Mucosa of gallbladder (tissue), 1 donor: Measurements from ENCODE around the gene MAP4K4. TPM values are rescaled to one million over a fixed set of nuclear protein-coding genes. Genes with fewer than 3 reads are reported as not detected.

Experiments
- DNase-seq: peaks from one replicate; pipeline ENCODE4 v3.0.0-alpha.2; 2020; ENCODE audit warnings: low spot score
- total RNA-seq: library from RNA; stranded (reverse); gene quantifications from one replicate; pipeline ENCODE4 v1.2.1, GENCODE V29; 2021
- donor health status: DM: no; HTN: no; CAD: no.

Gene MAP4K4
- total RNA-seq, 1 donor from 2014 or later: 50.9 TPM

DNA sequence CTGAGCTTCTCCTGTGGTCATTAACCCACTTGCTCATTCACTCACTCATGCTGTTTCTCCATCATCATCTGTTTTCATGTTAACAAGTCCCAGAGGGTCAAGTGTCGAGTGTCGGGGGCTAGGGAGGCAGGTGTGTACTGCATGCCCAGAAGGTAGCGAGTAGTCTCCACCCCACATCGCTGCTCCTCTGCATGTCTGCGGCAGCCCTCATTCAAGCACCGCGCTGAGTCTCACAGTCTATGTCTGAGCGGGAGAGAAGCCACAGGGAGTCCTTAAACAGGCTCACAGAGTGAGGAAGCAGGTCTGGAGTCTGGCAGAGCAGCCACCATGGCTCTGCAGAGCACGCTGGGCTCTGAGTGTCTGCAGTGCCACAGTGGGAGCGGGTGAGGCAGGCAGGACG, 172.9 kb downstream of the MAP4K4 start:
- no peak for DNase-seq

DNA sequence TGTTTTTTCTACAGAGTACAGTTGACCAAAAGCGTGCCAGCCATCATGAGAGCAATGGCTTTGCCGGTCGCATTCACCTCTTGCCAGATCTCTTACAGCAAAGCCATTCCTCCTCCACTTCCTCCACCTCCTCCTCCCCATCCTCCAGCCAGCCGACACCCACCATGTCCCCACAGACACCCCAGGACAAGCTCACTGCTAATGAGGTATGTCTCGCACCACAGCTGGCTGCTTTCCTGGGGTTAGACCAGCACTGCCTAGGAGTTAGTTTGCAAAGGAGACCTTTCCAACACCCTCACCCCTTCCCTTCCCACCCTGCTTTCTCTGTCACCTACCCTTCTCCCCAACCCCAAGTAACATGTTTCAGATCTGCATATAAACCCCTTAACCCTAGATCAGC, 174.0 kb downstream of the MAP4K4 start:
- DNase-seq: no peak

DNA sequence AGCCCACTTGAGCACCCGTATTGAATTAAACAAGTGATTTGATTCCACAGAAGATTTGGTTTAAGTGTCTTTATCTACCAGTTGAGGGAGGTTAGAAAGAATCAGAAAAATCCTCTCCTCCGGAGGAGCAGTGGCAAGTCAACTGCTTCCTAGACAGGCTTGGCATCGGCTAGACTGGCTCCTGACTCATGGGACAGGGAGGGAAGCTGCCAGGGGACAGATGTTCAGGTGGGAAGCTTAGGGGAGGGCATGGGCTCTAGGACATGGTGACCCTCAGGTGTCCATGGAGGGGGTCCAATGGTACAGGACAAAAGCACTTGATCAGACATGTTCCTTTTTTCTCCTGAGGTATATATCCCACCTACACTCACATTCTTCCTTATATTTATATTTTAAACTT, 175.0 kb downstream of the MAP4K4 start:
- no peak for DNase-seq

DNA sequence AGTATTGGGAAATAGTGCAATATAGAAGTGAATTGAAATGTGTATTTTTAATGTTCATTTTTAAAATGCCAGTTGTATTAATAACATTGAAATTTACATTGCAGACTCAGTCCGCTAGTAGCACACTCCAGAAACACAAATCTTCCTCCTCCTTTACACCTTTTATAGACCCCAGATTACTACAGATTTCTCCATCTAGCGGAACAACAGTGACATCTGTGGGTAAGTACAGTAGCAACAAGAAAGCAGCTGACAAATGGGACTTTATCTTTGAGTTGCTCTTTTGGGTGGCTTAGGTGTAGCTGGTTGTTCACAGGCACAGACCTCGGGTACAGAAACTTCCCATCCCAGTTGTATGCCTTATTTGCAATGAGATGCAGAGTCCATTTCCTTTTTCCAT, 176.0 kb downstream of the MAP4K4 start:
- DNase-seq: no peak

DNA sequence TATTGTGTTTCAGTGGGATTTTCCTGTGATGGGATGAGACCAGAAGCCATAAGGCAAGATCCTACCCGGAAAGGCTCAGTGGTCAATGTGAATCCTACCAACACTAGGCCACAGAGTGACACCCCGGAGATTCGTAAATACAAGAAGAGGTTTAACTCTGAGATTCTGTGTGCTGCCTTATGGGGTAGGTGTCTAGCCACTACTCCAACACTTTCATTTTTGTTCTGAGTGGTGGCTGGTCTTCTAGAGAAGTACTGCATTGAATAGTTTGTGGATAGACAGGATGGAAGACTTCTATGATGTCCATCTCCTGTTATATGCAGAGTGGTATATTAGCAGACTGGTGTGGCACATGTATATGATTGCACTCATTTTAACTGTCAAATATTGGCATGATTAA, 176.6 kb downstream of the MAP4K4 start:
- no peak for DNase-seq

DNA sequence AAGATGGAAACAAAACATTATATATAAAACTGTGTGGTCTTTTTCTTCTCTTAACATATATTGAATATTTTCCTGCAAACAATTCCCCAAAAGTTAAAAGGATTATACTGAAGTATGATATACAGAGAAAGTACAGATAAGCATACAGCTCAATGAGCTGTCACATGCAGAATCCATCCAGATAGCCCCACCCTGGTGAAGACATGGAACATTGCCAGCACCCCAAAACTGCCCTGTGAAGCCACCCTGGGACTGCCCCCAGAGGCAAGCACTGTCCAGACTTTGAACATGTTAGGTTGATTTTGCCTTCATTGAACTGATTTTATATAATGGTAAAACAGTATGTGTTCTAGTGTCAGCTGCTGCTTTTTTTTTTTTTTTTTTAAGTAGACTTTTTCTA, 182.0 kb downstream of the MAP4K4 start:
- DNase-seq: no peak

DNA sequence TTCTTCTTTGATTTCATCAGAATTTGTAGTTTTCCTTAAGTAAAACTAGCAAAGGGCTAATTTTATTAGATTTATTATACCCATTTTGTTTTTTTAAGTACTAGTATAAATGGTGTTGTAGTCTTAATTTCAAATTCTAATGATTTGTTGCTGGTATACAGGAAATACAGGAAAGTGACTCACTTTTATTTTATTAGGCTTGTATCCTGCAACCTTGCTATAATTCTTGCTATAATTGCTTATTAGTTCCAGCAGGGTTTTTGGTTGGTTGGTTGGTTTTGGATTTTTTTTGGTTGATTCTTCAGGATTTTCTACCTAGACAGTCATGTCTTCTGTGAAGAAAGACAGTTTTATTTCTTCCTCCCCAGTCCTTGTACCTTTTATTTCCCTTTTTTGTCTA, 183.6 kb downstream of the MAP4K4 start:
- no peak for DNase-seq

DNA sequence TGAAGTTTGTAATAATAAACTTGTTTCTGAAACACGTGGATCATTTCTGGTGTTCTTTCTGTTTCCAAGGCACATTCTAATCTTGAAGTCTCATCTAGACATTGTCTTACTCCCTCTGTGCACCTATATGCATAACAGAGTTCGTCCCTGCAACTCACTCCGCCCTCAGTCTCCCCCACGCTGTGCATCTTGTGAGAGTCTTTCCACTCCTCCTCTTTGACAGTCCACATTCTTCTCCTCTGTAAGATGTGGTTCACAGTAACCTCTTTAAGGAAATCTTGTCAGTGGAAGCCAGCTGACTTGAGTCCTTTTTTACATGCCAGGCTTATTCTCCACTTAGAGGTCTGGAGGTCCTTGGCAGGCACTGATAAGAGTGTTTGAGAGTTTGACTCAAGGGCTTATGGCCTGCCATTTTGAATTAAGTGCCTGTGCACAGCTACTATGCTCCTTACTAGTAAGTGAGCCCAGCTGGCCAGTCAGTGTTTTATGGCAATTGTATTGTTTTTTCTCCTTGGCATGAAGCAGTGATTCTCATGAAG, 185.3 kb downstream of the MAP4K4 start:
- DNase-seq: no peak

DNA sequence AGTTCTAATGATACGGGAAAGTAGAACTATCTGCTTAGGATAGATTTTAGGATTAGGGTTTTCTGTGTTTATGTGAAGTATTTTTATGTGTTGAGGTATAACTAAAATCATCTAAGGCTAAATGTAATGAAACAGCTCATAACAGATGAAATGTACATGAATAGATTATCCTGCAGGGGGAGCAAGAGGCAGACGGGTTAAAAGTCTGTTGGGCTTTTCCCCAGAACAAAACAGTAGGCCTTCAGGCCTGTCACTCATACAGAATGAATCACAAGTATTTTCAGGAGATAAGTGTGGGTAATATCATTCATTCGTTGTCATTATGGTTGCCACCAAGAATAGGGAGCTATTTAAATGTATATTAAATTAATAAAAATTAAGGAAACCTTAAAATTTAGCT, 186.4 kb downstream of the MAP4K4 start:
- DNase-seq: peak; percentile 19

DNA sequence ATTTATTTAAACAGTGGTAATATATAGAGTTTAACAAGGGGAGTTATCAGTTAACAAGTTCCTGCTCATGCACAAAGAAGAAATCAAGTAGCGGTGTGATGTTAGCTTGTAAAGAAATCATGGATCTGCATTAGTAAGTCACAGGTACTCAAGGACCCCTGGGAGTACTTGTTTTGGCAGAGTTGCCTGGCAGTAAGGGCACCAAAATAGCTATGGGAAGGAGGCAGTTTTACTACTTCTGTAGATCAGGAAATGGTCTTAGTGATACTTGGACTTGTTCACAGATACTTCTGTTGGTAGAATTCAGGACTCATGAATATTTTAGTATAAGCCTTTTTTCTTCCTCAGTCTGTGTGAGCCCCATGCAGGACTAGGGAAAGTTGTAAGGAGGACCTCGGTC, 186.9 kb downstream of the MAP4K4 start:
- DNase-seq: no peak

DNA sequence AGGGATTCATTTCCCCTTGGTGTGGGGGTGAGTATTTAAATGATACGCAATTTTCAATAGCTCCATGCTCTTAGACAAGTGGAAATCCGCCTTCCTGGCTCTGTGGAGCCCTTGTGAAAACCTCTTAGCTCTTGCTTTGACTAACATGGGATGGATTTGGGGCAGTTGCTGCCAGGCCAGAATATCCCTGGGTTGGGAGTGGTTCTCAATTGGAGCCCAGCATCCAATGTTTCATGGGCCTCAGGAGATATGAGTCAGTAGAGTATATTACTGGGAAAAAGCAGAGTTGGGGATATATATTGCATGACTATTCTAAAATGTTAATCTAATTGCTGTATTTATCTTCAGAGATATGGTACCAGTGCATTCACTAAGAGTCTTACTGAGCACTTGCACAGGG, 189.8 kb downstream of the MAP4K4 start:
- DNase-seq: no peak

DNA sequence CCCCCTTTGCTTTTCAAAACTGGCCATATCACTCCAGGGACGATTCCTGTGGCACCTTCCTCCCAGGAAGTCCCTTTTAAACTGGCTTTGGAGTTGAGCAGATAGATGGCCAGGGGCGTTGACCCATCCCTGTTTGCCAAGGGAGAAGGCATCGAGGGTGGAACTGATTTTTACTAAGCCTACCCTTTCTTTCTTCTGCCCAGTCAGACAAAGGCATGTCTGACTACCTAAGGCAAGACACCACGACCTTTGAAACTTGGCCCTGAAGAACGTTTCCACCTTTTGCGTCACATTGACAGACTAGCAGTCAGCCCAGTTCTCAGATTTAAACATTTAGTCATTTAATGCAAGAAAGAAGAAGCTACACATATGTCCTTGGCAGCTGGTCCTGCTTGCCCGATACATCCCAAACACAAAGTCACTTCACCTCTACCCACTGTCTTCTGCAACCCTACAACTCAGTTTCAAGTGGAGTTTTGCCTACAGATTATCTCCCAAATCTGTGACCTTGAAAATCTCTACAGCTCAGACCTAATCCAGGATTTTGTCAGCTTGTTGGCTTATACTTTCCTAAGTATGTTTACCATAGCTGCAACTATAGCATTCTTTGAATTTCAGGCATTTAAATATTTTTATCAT, 192.1 kb downstream of the MAP4K4 start:
- no peak for DNase-seq

DNA sequence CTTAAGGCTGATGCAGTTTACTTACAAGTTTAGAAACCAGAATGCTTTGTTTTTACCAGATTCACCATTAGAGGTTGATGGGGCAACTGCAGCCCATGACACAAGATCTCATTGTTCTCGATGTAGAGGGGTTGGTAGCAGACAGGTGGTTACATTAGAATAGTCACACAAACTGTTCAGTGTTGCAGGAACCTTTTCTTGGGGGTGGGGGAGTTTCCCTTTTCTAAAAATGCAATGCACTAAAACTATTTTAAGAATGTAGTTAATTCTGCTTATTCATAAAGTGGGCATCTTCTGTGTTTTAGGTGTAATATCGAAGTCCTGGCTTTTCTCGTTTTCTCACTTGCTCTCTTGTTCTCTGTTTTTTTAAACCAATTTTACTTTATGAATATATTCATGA, 194.9 kb downstream of the MAP4K4 start:
- no peak for DNase-seq

DNA sequence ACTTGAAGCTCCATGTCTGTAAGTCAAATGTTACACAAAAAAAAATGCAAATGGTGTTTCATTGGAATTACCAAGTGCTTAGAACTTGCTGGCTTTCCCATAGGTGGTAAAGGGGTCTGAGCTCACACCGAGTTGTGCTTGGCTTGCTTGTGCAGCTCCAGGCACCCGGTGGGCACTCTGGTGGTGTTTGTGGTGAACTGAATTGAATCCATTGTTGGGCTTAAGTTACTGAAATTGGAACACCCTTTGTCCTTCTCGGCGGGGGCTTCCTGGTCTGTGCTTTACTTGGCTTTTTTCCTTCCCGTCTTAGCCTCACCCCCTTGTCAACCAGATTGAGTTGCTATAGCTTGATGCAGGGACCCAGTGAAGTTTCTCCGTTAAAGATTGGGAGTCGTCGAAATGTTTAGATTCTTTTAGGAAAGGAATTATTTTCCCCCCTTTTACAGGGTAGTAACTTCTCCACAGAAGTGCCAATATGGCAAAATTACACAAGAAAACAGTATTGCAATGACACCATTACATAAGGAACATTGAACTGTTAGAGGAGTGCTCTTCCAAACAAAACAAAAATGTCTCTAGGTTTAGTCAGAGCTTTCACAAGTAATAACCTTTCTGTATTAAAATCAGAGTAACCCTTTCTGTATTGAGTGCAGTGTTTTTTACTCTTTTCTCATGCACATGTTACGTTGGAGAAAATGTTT, 196.3 kb downstream of the MAP4K4 start:
- no peak for DNase-seq

DNA sequence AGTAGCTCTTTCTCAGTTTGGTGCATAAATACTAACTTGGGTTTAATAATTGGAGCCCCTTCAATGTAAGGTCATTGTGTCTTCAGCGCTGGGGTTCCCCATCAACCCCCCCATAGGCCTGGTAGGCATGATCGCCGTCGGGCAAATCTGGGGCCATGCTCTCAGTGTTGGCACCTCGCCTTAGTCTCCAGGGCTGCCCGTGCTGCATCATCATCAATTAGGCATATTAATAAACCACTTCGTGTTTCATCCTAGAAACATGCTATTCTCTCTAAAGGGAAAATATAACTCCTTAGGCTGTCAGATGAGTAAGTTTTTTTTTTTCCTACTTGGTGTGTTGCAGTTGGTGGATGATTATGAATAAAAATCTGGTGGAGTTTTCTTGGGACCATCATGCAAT, 197.5 kb downstream of the MAP4K4 start:
- no peak for DNase-seq

DNA sequence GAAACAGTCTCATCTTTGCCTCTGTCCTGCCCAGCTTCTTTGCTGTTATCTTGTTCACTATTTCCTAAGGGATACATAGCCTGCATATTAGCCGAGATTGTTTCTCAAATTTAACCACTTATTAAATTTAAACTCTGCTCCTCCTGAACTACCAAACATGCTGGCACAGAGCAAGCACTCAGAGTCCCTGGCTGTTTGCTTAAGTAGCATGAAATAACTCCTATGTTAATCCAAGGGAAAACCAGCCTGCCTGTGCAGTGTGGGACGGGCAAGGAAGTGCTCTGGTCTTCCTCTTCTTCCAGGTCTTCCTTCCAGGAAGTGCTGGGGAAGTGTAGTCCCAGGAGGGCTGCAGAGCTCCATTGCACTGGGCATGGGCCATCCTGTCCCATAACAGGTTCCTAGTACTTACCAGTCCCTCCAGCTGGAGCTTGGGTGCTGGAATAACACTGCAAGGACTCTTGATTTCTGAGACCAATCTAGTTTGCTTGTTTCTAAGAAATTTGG, 198.4 kb downstream of the MAP4K4 start:
- no peak for DNase-seq

DNA sequence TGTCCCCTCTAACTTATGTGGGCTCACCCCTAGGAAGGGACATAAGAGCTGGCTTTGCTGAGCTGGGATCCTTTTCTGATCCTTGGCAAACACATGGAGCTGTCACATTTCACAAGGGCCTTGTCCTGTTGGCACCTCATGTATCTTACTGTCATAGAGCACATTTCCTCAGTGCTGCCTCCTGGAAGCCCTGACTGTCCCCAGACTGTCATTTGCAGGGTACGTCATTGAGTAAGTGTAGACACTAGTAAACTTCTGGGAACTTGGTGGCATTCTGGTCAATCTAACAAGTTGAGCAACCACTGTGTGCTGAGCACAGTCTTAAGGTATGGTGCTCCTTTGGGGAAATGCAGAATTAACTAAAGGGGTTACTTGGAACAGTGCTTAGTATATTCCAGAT, 199.8 kb downstream of the MAP4K4 start:
- no peak for DNase-seq

DNA sequence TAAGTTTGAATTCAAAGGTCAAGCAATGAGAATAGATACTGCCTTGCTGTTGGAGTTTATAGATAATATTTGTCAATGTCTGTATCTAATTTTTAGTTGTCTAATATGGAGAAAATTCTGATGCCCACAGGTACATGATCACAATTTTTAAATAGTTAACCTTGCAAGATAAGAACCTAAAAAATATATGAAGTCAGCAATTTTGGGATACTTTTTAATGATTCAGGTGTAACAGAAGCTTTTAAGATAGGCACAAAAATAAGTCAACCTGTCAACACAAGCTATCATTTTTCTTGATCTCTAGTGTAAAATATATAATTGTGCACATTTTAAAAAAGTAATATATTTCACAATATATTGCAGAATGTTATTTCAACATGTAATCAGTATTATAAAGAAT, 201.8 kb downstream of the MAP4K4 start:
- no peak for DNase-seq

DNA sequence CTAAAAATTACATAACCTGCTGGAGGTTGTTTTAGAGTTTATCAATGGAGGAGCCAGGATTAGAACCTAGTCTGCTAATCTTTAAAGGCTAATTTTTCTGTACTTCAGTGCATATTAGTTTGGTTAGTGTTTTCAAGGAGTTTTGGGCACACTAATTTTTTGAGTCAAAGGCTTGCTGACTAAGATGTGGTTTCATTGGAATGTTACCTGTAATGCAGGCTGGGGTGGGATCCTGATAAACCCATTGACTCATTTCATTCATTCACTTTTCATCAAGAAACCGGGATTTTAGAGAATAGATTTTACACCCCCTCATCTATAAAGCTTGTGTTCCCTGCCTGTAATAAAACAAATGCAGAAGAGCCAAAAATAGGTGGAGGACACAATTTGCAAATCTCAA, 202.4 kb downstream of the MAP4K4 start:
- DNase-seq: no peak

DNA sequence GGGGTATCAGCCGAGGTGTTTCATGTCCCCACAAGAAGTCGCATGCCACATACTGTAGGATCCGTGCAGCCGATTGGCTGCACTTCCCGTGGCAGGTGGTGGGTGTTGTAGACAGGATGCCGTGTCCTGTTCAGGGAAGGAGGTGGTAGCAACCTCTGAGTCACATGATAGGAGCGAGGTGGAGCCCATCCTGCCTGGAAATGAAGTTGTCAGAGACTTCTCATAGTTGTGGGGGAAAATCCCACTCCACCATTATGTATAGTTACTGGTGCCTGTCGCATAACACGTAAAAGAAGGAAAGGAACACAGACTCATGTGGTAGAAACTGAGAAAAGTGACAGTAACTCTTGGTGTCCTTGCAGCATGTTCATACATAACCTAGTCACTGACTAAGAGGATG, 202.9 kb downstream of the MAP4K4 start:
- DNase-seq: no peak

DNA sequence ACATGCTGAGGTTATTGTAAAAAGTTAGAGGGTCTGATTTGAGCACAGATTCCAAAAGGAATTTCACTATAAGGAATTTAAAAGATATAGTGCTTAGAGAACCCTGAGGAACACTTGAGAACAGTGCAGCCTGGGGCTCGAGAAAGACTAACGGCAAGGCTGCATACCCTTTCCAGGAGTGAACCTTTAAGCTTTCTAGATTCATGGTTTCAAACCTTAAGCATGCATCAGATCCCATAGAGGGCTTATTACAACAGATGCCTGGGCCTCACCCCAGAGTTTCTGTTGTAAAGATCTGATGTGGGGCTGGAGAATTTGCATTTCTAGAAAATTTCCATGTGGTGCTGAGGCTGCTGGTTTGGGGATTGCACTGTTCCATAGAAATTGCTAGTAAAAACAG, 203.7 kb downstream of the MAP4K4 start:
- no peak for DNase-seq

DNA sequence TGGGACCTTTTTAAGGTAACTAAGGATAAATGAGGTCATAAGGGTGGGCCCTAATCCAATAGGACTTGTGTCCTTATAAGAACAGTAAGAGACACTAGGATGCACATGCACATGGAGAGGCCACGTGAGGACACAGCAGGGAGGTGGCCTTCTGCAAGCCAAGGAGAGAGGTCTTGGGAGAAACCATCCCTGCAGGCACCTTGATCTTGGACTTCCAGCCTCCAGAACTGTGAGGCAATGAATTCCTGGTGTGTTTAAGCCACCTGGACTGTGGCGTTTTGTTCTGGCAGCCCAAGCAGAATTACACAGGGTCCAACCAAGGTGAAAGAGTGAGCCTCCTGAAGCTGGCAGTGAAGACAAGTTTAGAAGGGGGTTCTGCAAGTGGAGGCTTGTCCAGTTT, 204.7 kb downstream of the MAP4K4 start:
- no peak for DNase-seq

DNA sequence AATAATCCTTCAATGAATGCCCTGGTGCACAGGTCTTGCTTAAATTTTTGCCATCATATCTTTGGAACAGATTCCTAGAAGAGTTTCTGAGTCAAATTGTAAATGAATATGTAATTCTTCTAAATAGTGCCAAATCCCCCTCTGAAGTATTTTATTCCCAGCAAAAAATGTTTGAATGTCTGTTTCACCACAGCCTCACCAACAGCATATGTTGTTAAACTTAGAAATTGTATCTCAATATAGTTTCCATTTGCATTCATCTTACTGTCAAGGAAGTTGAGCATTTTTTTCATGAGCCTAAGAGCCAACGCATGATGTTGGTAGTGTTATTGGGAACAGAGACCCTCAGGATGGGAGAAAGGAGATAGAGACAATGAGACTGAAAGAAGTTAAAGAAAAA, 207.4 kb downstream of the MAP4K4 start:
- DNase-seq: no peak
